Activated naive CD4-positive, alpha-beta T cell treated with anti-CD3 and anti-CD28 coated beads, Interleukin-2, amount 10 ng/mL, durations not matched to agents 7 days and 5 days (primary cell): ENCODE measurements around the gene GADD45B.
"Not testable (repeated sequence)": the region's sequence is repeated elsewhere in the genome, so short reads cannot be mapped to it uniquely, and the experiment has no call there.

Source experiments
- CTCF ChIA-PET: fragments of 350-600 bp; sonication (Branson Sonifier 250); formaldehyde crosslinking; loops from one replicate; lab custom pipeline; 2021; ENCODE audit warnings: antibody characterized with exemption; lab: Charles Lee
- DNase-seq: peaks from one replicate; pipeline ENCODE4 v3.0.0-alpha.2; 2020
- H3K27ac Mint-ChIP-seq: one replicate; pipeline ENCODE4 v1.8.0; 2021; ENCODE audit warnings: mild to moderate bottlenecking, moderate library complexity, mixed read lengths
- H3K27me3 Mint-ChIP-seq: one replicate; pipeline ENCODE4 v1.8.0; 2021; ENCODE audit warnings: mild to moderate bottlenecking, mixed read lengths
- H3K36me3 Mint-ChIP-seq: one replicate; pipeline ENCODE4 v1.8.0; 2021; ENCODE audit warnings: mixed read lengths
- H3K4me1 Mint-ChIP-seq: one replicate; pipeline ENCODE4 v1.8.0; 2021; ENCODE audit warnings: mixed read lengths
- H3K4me3 Mint-ChIP-seq: one replicate; pipeline ENCODE4 v1.8.0; 2021; ENCODE audit warnings: mild to moderate bottlenecking, moderate library complexity, mixed read lengths
- H3K9me3 Mint-ChIP-seq: one replicate; pipeline ENCODE4 v1.8.0; 2021; ENCODE audit warnings: mixed read lengths

Gene GADD45B

DNA sequence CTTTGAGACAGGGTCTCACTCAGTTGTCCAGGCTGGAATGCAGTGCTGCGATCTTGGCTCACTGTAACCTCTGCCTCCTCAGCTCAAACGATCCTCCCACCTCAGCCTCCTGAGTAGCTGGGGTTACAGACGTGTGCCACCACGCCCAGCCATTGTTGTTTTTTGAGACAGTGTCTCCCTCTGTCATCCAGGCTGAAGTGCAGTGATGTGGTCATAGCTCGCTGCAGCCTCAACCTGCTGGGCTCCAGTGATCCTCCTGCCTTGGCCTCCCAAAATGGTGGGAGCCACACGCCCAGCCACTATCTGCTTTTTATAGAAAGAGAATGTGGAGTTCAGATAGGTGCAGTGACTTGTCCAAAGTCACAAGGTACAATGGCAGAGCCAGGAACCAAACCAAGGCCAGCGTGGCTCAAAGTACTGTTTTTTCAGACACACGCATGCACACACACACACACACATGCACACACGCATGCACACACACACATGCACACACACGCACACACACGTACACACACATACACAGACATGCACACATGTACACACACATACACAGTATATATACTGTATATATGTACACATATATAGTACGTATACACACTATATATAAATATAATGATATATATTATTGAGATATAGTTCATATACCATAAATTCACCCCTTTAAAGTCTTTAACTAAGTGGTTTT is 6.6 kb downstream of the GADD45B start:
- Mint-ChIP-seq H3K4me1 (peaks cover 26% of the 10 kb centered on the region), H3K9me3 (peaks cover 15% of the 10 kb centered on the region), H3K27ac (no peak overlapping the region), H3K4me3 (no peak overlapping the region), H3K36me3 (peaks cover 14% of the 10 kb centered on the region), H3K27me3 (peaks cover 24% of the 10 kb centered on the region)
- CTCF ChIA-PET: no interaction called here
- no peak for DNase-seq

GRCh38 chr19:2483084-2483483 is 7.2 kb downstream of the GADD45B start:
- Mint-ChIP-seq H3K9me3 (peaks cover 15% of the 10 kb centered on the region), H3K27ac (no peak overlapping the region), H3K4me3 (no peak overlapping the region), H3K4me1 (peaks cover 26% of the 10 kb centered on the region), H3K27me3 (peaks cover 30% of the 10 kb centered on the region), H3K36me3 (peaks cover 9% of the 10 kb centered on the region)
- DNase-seq: no peak
- CTCF ChIA-PET: no interaction called here

DNA sequence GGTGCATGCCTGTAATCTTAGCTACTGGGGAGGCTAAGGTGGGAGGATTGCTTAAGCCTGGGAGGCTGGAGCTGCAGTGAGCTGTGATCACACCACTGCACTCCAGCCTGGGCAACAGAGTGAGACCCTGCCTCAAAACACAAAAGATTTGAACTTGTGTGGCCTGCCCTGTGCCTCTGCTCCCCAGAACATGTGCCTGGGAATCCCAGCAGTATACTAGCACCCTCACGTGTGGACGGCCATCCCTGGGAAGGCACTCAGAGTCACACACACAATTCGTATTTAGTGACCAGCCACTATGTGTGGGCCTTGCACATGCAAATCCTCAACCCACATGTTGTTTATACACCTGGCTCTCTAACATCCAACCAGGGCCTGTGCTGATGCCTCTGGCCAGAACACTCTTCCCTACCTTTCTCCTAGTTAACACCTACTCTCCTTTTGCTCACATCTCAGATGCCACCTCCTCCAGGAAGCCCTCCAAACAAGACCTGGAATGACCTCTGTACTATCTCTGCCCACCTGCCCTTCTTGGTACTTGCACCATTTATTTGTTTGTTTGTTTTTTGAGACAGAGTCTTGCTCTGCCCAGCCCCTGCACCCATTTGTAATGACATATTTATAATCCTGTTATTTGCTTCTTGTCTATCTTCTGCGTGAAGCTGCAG is 7.7 kb downstream of the GADD45B start:
- peaks cover 36% of the 10 kb centered on the region for H3K27me3 Mint-ChIP-seq
- H3K4me3 Mint-ChIP-seq: no peak overlapping the region
- peaks cover 15% of the 10 kb centered on the region for H3K9me3 Mint-ChIP-seq
- peaks cover 4% of the 10 kb centered on the region for H3K36me3 Mint-ChIP-seq
- no peak for DNase-seq
- H3K4me1 Mint-ChIP-seq: peaks cover 23% of the 10 kb centered on the region
- CTCF ChIA-PET: no interaction called here
- no peak overlapping the region for H3K27ac Mint-ChIP-seq

DNA sequence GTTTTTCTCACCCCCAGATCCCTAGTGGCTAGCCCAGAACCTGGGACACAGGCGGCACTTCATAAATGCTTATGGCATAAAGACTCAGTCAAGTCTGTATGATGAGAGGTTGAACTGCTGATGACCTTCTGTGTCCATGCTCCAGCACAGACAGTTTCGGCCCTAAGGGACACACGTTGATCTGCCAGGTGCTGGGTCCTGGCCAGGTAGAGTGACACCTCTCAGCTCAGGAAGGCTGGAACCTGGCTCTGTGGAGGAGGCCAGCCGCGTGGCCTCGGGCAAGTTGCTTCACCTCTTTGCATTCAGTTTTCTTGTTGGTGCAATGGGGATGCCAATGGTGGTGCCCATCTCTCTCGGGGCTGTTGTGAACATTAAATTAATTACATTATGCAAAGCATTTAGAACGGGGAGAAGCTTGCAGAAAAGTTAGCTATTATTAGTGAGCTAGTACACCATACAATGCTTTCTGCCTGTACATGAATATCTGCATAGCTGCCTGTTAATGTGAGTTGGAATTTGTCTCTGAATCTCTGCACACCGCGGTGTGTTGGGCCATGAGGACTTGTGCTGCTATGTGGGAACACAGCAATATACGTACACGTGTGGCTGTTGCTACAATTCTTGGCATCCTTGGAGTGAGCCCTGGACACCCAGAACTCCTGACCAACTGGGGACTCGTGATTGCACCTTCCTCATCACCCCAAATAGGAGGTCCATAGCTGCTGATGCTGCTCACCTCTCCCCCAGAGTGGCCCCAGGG is 8.4 kb downstream of the GADD45B start:
- H3K4me3 Mint-ChIP-seq: no peak overlapping the region
- H3K9me3 Mint-ChIP-seq: peaks cover 15% of the 10 kb centered on the region
- CTCF ChIA-PET: no interaction called here
- H3K27ac Mint-ChIP-seq: no peak overlapping the region
- no peak for DNase-seq
- H3K27me3 Mint-ChIP-seq: peaks cover 41% of the 10 kb centered on the region
- H3K36me3 Mint-ChIP-seq: peaks cover 3% of the 10 kb centered on the region
- H3K4me1 Mint-ChIP-seq: peaks cover 24% of the 10 kb centered on the region

DNA sequence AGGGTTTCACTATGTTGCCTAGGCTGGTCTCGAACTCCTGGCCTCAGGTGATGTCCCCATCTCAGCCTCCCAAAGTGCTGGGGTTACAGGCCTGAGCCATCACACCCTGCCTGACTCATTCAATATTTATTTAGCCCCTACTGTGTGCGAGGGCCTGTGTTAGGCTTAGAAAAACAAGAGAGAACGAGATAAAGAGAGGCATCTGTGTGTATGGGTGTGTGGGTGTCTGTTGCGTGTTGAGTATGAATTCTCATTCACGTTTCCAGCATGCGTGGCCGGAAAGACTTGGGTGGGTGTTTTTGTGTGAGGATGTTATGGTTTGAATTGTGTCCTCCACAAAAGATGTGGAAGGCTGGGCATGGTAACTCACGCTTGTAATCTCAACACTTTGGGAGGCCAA is 9.5 kb downstream of the GADD45B start:
- Mint-ChIP-seq H3K4me1 (peaks cover 19% of the 10 kb centered on the region), H3K27ac (no peak overlapping the region), H3K4me3 (no peak overlapping the region), H3K9me3 (peaks cover 15% of the 10 kb centered on the region), H3K36me3 (peaks cover 3% of the 10 kb centered on the region), H3K27me3 (peaks cover 52% of the 10 kb centered on the region)
- no peak for DNase-seq
- CTCF ChIA-PET: no interaction called here

GRCh38 chr19:2487090-2487489 is 11.2 kb downstream of the GADD45B start:
- no peak overlapping the region for H3K27ac Mint-ChIP-seq
- H3K4me1 Mint-ChIP-seq: peaks cover 29% of the 10 kb centered on the region
- no peak for DNase-seq
- peaks cover 68% of the 10 kb centered on the region for H3K27me3 Mint-ChIP-seq
- peaks cover 3% of the 10 kb centered on the region for H3K36me3 Mint-ChIP-seq
- peaks cover 15% of the 10 kb centered on the region for H3K9me3 Mint-ChIP-seq
- no peak overlapping the region for H3K4me3 Mint-ChIP-seq
- CTCF ChIA-PET: no interaction called here

GRCh38 chr19:2487842-2488241 is 11.9 kb downstream of the GADD45B start:
- peaks cover 3% of the 10 kb centered on the region for H3K36me3 Mint-ChIP-seq
- H3K27ac Mint-ChIP-seq: no peak overlapping the region
- DNase-seq: no peak
- H3K4me1 Mint-ChIP-seq: peaks cover 35% of the 10 kb centered on the region
- CTCF ChIA-PET: interaction anchor here (1.2 kb wide), 1 partner anchor 10 kb away, joined by 3 read pairs; no protein-coding TSS in a partner anchor
- H3K27me3 Mint-ChIP-seq: peaks cover 76% of the 10 kb centered on the region
- H3K4me3 Mint-ChIP-seq: no peak overlapping the region
- H3K9me3 Mint-ChIP-seq: peaks cover 10% of the 10 kb centered on the region

- no peaks in the 10 kb centered on the region for H3K36me3 Mint-ChIP-seq
- peaks cover 37% of the 10 kb centered on the region for H3K4me1 Mint-ChIP-seq
- CTCF ChIA-PET: interaction anchor here (1.2 kb wide), 1 partner anchor 11 kb away, joined by 3 read pairs; no protein-coding TSS in a partner anchor
- peaks cover 82% of the 10 kb centered on the region for H3K27me3 Mint-ChIP-seq
- no peak overlapping the region for H3K4me3 Mint-ChIP-seq
- DNase-seq: no peak
- H3K9me3 Mint-ChIP-seq: peaks cover 5% of the 10 kb centered on the region
- no peak overlapping the region for H3K27ac Mint-ChIP-seq
Observed at GRCh38 chr19:2488405-2488941, 12.5 kb downstream of the GADD45B start.

- no peaks in the 10 kb centered on the region for H3K9me3 Mint-ChIP-seq
- peaks cover 43% of the 10 kb centered on the region for H3K4me1 Mint-ChIP-seq
- peaks cover 85% of the 10 kb centered on the region for H3K27me3 Mint-ChIP-seq
Observed at GRCh38 chr19:2488942-2489731, 13.2 kb downstream of the GADD45B start.

GRCh38 chr19:2490659-2491058 is 14.7 kb downstream of the GADD45B start:
- H3K9me3 Mint-ChIP-seq: no peaks in the 10 kb centered on the region
- CTCF ChIA-PET: no interaction called here
- no peaks in the 10 kb centered on the region for H3K36me3 Mint-ChIP-seq
- H3K4me1 Mint-ChIP-seq: peaks cover 48% of the 10 kb centered on the region
- peaks cover 84% of the 10 kb centered on the region for H3K27me3 Mint-ChIP-seq
- DNase-seq: no peak
- no peak overlapping the region for H3K4me3 Mint-ChIP-seq
- H3K27ac Mint-ChIP-seq: no peak overlapping the region

More at GRCh38 chr19:2488942-2489731, 13.2 kb downstream of the GADD45B start:
- no peak overlapping the region for H3K27ac Mint-ChIP-seq
- no peak for DNase-seq
- H3K36me3 Mint-ChIP-seq: no peaks in the 10 kb centered on the region
- H3K4me3 Mint-ChIP-seq: no peak overlapping the region
- CTCF ChIA-PET: interaction anchor here (1.2 kb wide), 1 partner anchor 11 kb away, joined by 3 read pairs; no protein-coding TSS in a partner anchor

- CTCF ChIA-PET: no interaction called here
- Mint-ChIP-seq H3K27me3 (peaks cover 81% of the 10 kb centered on the region), H3K4me3 (no peak overlapping the region), H3K9me3 (no peaks in the 10 kb centered on the region), H3K27ac (no peak overlapping the region), H3K4me1 (peaks cover 55% of the 10 kb centered on the region), H3K36me3 (no peaks in the 10 kb centered on the region)
- no peak for DNase-seq
Observed at GRCh38 chr19:2491130-2491801, 15.3 kb downstream of the GADD45B start.

- Mint-ChIP-seq H3K27ac (no peak overlapping the region), H3K36me3 (no peaks in the 10 kb centered on the region), H3K4me3 (no peak overlapping the region), H3K27me3 (peaks cover 68% of the 10 kb centered on the region), H3K9me3 (no peaks in the 10 kb centered on the region), H3K4me1 (peaks cover 58% of the 10 kb centered on the region)
- CTCF ChIA-PET: interaction anchor here (0.7 kb wide), 1 partner anchor 13 kb away, joined by 3 read pairs; no protein-coding TSS in a partner anchor
- DNase-seq: no peak
Observed at GRCh38 chr19:2492870-2493269, 16.9 kb downstream of the GADD45B start.

GRCh38 chr19:2493448-2493847 is 17.5 kb downstream of the GADD45B start:
- peaks cover 59% of the 10 kb centered on the region for H3K4me1 Mint-ChIP-seq
- H3K9me3 Mint-ChIP-seq, CTCF ChIA-PET, H3K27ac Mint-ChIP-seq, H3K36me3 Mint-ChIP-seq, H3K4me3 Mint-ChIP-seq, DNase-seq: not testable (repeated sequence)
- H3K27me3 Mint-ChIP-seq: peaks cover 63% of the 10 kb centered on the region
